Esophagus muscularis mucosa (tissue), 4 donors: ENCODE results near the gene LPAR3. TPM values are rescaled to one million over a fixed set of nuclear protein-coding genes. Genes with fewer than 3 reads are reported as not detected.

Source experiments
- DNase-seq: peaks from one replicate; pipeline ENCODE4 v3.0.0-alpha.2; 2017; ENCODE audit errors: extremely low spot score
- H3K27ac ChIP-seq, 4 donors: fragments of 200-600 bp; sonication (generic); replicated peaks in 1 of 4; 1 replicate in 3 of 4; 2 replicates in 1 of 4; pipeline ENCODE4 v1.5.1; 2016 to 2019; ENCODE audit warnings: mild to moderate bottlenecking in 1 of 4
- H3K27me3 ChIP-seq, 4 donors: fragments of 200-600 bp; sonication (generic); one replicate each; pipeline versions ENCODE4 v1.5.1 to v1.6.0; 2016 to 2019
- H3K36me3 ChIP-seq, 4 donors: fragments of 200-600 bp; sonication (generic); one replicate each; pipeline ENCODE4 v1.5.1; 2016 to 2019
- H3K4me1 ChIP-seq, 4 donors: fragments of 200-600 bp; sonication (generic); one replicate each; pipeline ENCODE4 v1.5.1; 2016 to 2019
- H3K4me3 ChIP-seq, 4 donors: fragments of 200-600 bp; sonication (generic); 1 replicate in 2 of 4; 2 replicates in 2 of 4; pipeline ENCODE4 v1.5.1; 2016 to 2019; ENCODE audit warnings: mild to moderate bottlenecking in 4 of 4, moderate library complexity in 1 of 4
- H3K9me3 ChIP-seq, 4 donors: fragments of 200-600 bp; sonication (generic); 1 replicate in 3 of 4; 2 replicates in 1 of 4; pipeline ENCODE4 v1.5.1; 2016 to 2019
- EP300 ChIP-seq: sonication (generic); formaldehyde crosslinking; IDR thresholded peaks from one replicate; pipeline ENCODE4 v1.6.1; 2017; ENCODE audit warnings: antibody characterized with exemption
- POLR2A ChIP-seq: fragments of 450-650 bp; IDR thresholded peaks from one replicate; pipeline ENCODE4 v1.6.1; 2017; ENCODE audit warnings: antibody characterized with exemption, moderate library complexity, mild to moderate bottlenecking, low read depth
- POLR2AphosphoS5 ChIP-seq, 2 donors: sonication (generic); formaldehyde crosslinking; IDR thresholded peaks; one replicate each; pipeline ENCODE4 v1.6.1; 2017; ENCODE audit warnings: antibody characterized with exemption in 2 of 2
- WGBS: methylation state at CpG from one replicate; pipeline ENCODE4 v1.1.5; 2018; 5-methylcytosine and 5-hydroxymethylcytosine counted together
- intact Hi-C: fragments of 100-400 bp; cut with DNase I; formaldehyde crosslinking; loops from one replicate; pipeline ENCODE4 v1.15.1; 2023
- total RNA-seq, 4 donors: library from RNA; depleted of rRNA; stranded (reverse); fragments of >200 nt; gene quantifications; one replicate each; pipeline versions ENCODE4 v1.1.0 to v1.2.1, GENCODE V29; 2016
- TF ChIP-seq, protein P1 (sequence below), 3 experiments: fragments of 200-600 bp in 2 of 3; fragments of 450-650 bp in 1 of 3; sonication (generic) in 2 of 3; IDR thresholded peaks; one replicate each; pipeline ENCODE4 v1.5.1; 2017 to 2019; ENCODE audit warnings: antibody characterized with exemption in 3 of 3, mild to moderate bottlenecking in 2 of 3, moderate library complexity in 1 of 3

Gene LPAR3
- total RNA-seq, 4 donors from 2014 or later, result 0.19 to 0.33 TPM; not detected in 2

DNA sequence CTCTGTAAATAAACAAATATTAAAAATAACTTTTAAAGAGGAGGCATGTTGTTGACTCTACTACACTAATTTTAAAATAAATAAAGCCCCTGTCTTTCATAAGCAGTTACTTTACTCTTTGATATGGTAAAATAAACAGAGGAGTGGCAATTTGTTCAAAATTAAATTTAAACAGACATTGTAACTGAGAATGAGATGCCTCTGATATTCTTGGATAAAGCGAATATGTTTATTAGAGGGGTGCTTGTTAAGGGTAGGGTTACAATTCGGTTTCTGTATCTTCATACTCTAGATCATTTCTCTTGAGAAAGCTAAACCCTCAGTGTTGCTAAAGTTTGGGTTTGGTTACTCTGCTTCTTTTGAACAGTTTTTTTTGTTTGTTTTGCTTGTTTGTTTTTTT lies 19.6 kb downstream of the LPAR3 start:
- Histone ChIP-seq H3K4me1 (no peaks in the 10 kb centered on the region), H3K9me3 (no peaks in the 10 kb centered on the region), H3K27ac (no peak overlapping the region), H3K36me3 (no peaks in the 10 kb centered on the region), H3K4me3 (no peak overlapping the region), H3K27me3 (no peaks in the 10 kb centered on the region)
- intact Hi-C loops, result no loop called here
- no peak for DNase-seq
- TF ChIP-seq, protein P1, sequence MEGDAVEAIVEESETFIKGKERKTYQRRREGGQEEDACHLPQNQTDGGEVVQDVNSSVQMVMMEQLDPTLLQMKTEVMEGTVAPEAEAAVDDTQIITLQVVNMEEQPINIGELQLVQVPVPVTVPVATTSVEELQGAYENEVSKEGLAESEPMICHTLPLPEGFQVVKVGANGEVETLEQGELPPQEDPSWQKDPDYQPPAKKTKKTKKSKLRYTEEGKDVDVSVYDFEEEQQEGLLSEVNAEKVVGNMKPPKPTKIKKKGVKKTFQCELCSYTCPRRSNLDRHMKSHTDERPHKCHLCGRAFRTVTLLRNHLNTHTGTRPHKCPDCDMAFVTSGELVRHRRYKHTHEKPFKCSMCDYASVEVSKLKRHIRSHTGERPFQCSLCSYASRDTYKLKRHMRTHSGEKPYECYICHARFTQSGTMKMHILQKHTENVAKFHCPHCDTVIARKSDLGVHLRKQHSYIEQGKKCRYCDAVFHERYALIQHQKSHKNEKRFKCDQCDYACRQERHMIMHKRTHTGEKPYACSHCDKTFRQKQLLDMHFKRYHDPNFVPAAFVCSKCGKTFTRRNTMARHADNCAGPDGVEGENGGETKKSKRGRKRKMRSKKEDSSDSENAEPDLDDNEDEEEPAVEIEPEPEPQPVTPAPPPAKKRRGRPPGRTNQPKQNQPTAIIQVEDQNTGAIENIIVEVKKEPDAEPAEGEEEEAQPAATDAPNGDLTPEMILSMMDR (IDR thresholded peaks at IDR 0.05), result no peak
- TF ChIP-seq EP300 (no peak), POLR2A (no peak), POLR2AphosphoS5 (IDR thresholded peaks at IDR 0.05) (no peak)
- WGBS, result 84% methylated on average over 2 of the region's 2 CpGs

DNA sequence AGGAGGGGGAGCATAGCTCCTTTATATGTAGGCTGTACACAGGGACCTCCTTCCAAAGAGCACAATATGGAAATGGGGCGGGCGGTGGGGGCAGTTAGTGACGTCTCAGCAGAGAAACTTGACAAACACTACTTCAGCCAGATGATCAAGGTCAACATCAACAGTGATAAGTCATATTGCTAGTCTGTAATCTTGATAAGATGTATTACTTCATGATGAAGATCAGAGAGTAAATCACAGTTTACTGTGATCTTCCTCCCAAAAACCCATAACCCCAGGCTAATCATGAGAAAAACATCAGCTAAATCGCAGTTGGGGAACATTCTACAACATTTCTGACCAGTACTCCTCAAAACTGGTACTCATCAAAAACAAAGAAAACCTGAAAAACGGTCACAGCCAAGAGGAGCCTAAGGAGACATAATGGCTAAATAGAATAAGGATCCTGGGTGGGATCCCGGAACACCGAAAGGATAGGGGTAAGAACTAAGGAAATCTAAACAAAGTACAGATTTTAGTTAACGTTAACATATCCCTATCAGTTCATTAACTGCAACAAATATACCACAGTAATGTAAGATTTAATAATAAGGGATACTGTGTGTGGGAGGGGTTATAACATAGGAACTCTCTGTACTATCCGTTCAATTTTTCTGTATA lies 20.2 kb downstream of the LPAR3 start:
- H3K4me3 ChIP-seq, result no peak overlapping the region
- WGBS, result 68% methylated on average over 9 of the region's 9 CpGs
- H3K4me1 ChIP-seq, result no peaks in the 10 kb centered on the region
- H3K27me3 ChIP-seq, result no peaks in the 10 kb centered on the region
- no peak for DNase-seq
- no peaks in the 10 kb centered on the region for H3K9me3 ChIP-seq
- H3K36me3 ChIP-seq, result no peaks in the 10 kb centered on the region
- no peak overlapping the region for H3K27ac ChIP-seq
- TF ChIP-seq POLR2A, result no peak
- TF ChIP-seq EP300, result no peak
- TF ChIP-seq, protein P1 (IDR thresholded peaks at IDR 0.05), result no peak
- no peak for TF ChIP-seq POLR2AphosphoS5 (IDR thresholded peaks at IDR 0.05)
- intact Hi-C loops, result no loop called here

DNA sequence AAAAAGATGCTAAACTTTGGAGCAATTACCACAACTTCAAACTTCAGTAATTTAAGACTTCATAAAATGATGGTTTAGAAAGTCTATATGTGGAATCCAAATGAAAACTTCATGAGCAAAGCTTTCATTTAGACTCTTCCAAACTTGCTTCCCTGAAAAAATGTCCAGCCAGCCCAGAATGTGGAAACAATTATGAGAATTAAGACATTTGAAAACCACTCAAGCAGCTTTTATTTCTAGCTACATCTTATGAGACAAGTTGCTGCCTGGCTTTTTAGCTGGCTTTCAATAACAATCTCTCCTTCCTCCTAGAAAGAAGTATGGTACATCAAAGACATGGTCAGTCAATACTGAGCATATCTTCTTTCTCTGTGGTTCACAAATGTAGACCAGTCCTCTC lies 21.8 kb downstream of the LPAR3 start:
- no peaks in the 10 kb centered on the region for H3K4me1 ChIP-seq
- H3K27ac ChIP-seq, result no peak overlapping the region
- no peaks in the 10 kb centered on the region for H3K9me3 ChIP-seq
- intact Hi-C loops, result no loop called here
- no peaks in the 10 kb centered on the region for H3K27me3 ChIP-seq
- no peaks in the 10 kb centered on the region for H3K36me3 ChIP-seq
- TF ChIP-seq POLR2AphosphoS5 (IDR thresholded peaks at IDR 0.05) (no peak), POLR2A (no peak), EP300 (no peak)
- TF ChIP-seq, protein P1 (IDR thresholded peaks at IDR 0.05), result no peak
- no peak for DNase-seq
- no peak overlapping the region for H3K4me3 ChIP-seq

DNA sequence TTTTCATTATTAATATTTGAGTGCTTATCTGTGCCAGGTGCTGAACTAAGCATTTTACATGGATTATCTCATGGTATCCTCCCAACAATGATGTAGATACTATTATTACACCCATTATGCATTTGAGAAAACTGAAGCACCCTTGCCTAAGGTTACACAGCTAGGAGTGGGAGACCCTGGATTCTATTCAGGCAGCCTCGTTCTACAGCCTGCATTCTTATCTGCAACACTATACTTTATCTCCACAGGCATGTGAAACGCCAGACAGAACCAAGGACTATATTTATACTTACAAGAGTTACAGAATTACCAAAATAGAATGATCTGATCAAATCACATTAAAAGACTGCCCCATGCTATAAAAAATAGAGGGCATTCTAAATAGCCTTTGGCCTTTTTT lies 22.4 kb downstream of the LPAR3 start:
- H3K27me3 ChIP-seq, result no peaks in the 10 kb centered on the region
- no peak for DNase-seq
- H3K9me3 ChIP-seq, result no peaks in the 10 kb centered on the region
- H3K4me3 ChIP-seq, result no peak overlapping the region
- no peak overlapping the region for H3K27ac ChIP-seq
- no peak for TF ChIP-seq POLR2A
- TF ChIP-seq POLR2AphosphoS5 (IDR thresholded peaks at IDR 0.05), result no peak
- no peak for TF ChIP-seq EP300
- TF ChIP-seq, protein P1 (IDR thresholded peaks at IDR 0.05), result no peak
- no peaks in the 10 kb centered on the region for H3K36me3 ChIP-seq
- 83% methylated on average over 2 of the region's 2 CpGs for WGBS
- no peaks in the 10 kb centered on the region for H3K4me1 ChIP-seq
- intact Hi-C loops, result no loop called here

DNA sequence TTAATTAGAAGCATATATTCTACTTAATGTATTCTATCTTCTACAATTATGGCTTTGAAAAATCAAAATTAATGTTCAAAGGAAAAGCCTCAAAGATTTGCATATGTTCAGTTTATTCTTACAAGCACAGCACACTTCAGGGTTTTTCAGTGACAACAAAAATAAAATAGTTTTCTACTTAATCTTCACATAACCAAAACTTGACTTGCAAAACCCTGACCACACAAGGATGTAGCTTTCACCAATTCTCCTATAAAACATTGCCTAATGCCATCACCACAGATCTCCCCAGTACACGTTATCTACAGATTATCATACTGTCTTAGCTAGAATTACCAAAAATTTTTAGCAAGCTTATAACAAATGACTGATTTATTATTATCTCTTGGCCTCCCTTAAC lies 23.3 kb downstream of the LPAR3 start:
- intact Hi-C loops, result no loop called here
- no peaks in the 10 kb centered on the region for H3K36me3 ChIP-seq
- H3K27me3 ChIP-seq, result no peaks in the 10 kb centered on the region
- no peak for TF ChIP-seq POLR2AphosphoS5 (IDR thresholded peaks at IDR 0.05)
- TF ChIP-seq EP300, result no peak
- TF ChIP-seq POLR2A, result no peak
- TF ChIP-seq, protein P1 (IDR thresholded peaks at IDR 0.05), result no peak
- no peak overlapping the region for H3K27ac ChIP-seq
- no peak for DNase-seq
- WGBS, result 81% methylated on average over 1 of the region's 1 CpG
- no peaks in the 10 kb centered on the region for H3K9me3 ChIP-seq
- H3K4me3 ChIP-seq, result no peak overlapping the region
- no peaks in the 10 kb centered on the region for H3K4me1 ChIP-seq
